GM08714 (cell line): Measurements from ENCODE around the gene ITGA3.
"Not testable (repeated sequence)": the region's sequence is repeated elsewhere in the genome, so short reads cannot be mapped to it uniquely, and the experiment has no call there.

ENCODE experiments used
- H3K4me3 ChIP-seq: fragments of 200-500 bp; sonication (Bioruptor generic); 2 replicates; pipeline ENCODE4 v1.5.1; 2014; ENCODE audit warnings: mild to moderate bottlenecking, low read length, inconsistent platforms
- ZNF274 ChIP-seq: IDR thresholded peaks from 2 replicates; pipeline ENCODE4 v1.6.1; 2012; ENCODE audit warnings: mild to moderate bottlenecking, low read depth, low read length

Gene ITGA3

DNA sequence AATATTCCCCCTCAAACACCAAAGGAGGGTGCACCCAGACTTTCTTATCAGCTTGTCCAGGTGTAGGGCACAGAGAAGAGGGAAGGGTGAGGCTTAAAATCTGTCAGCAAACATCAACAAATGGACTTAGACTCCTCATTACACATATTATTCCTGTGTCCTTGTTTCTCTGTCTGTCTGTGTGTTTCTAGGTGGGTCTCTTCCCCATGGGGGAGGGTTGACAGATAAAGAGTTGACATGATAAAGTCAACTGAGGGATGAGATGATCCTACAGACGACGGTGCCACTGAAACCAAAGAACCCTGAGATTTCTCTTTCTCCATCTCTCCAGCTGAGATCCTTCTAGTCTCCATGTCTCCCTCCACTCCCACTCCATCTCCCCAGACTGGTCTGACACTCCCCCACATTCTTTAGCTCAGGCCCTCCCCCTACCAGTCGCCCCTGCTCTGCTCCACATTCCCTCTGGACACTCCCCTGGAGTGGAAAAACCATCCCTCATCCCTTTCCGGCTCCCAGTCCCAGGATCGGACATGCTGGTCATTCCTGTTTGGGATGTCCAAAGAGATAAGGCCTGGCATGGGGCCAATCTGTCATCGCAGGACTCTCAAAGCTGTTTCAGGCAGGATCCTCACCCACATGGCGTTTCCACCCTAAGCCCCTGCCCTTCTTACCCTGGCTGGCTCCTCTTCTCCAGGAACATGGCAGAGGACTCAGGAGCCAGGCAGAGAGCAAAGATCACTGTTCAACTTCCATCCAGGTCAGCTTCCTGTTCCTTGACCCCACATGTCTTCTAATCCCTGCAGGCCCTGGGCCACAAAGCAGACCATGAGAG, 2.9 kb upstream of the ITGA3 start:
- no peak overlapping the region for H3K4me3 ChIP-seq
- TF ChIP-seq ZNF274 = no peak

DNA sequence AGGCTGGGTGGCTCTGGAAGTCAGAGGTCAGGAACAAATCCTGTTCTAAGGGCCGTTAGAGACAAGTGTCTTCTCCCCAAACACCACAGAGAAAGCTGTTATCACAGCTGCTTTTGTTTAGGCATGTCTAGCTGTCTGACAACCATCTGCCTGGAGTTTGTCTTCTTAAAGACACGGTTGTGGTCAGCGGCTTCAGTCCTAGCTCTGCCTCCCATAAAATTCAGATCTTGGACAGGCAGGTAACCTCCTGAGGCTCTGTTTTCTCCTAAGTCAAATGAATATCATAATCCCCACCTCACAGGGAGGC, 2.3 kb upstream of the ITGA3 start:
- TF ChIP-seq ZNF274 = no peak
- H3K4me3 ChIP-seq = no peak overlapping the region

DNA sequence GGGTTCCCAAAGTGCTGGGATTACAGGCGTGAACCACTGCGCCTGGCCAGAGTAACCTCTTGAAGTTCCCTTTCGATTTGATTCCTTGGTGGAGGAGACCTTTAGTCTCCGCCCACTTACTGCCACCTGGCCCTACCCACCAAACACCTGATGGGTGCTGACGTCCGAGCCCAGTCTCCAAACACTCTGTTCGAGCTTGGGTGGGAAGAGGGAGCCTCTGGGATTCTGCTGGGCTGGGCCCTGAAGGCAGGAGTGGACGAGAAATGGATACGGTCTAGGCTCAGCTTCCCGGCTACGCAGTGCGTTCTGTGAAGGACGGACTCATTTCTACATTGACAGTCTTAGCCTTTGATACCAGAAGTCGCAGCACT, 870 bp upstream of the ITGA3 start:
- H3K4me3 ChIP-seq = peak overlapping the region; percentile 73
- no peak for TF ChIP-seq ZNF274

DNA sequence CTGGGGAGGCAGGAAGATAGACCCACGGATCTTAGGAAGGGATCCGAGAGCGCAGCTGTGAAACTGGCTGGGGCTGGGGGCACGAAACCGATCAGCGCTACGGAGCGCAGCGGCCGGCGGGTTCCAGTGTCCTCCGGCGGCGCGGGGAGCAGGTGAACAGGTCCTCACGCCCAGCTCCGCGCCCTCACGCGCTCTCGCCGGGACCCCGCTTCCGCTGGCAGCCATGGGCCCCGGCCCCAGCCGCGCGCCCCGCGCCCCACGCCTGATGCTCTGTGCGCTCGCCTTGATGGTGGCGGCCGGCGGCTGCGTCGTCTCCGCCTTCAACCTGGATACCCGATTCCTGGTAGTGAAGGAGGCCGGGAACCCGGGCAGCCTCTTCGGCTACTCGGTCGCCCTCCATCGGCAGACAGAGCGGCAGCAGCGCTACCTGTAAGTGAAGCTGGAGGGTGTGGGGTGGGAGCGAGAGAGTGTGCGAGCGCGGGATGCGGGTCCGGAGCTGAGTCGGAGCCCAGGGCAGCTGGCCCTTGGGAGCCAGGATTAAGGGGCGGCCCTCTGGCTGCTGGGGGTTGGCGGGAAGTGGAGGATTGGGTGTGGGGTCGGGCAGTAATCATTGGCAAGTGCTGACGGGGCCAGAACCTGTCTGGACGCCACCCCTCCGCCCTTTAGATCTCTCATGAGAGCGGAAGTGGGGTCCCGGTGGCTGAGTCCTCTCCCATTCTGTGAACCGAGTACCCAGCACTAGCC, 479 bp downstream of the ITGA3 start:
- TF ChIP-seq ZNF274 = no peak
- peak overlapping the region; percentile 73 for H3K4me3 ChIP-seq

DNA sequence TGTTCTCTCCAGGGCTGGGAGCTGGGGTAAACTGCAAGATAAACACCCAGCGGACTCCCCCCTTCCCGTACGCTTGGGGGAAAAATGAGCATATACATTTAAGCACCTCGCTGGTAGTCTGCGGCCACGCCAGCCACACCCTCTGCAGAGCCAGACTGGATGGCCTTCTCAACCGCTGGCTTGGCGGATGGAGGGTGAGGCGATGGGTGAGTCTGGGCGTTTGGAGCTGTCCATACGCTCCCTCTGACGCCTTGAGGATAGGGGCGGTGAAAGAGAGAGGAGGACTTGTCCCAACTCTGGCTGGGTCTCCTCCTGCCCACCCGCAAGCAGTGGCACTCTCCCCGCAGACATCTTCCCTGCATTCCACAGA, 1.0 kb downstream of the ITGA3 start:
- H3K4me3 ChIP-seq = peak overlapping the region; percentile 73; the same call in 1 of the 2 replicates
- TF ChIP-seq ZNF274 = no peak

DNA sequence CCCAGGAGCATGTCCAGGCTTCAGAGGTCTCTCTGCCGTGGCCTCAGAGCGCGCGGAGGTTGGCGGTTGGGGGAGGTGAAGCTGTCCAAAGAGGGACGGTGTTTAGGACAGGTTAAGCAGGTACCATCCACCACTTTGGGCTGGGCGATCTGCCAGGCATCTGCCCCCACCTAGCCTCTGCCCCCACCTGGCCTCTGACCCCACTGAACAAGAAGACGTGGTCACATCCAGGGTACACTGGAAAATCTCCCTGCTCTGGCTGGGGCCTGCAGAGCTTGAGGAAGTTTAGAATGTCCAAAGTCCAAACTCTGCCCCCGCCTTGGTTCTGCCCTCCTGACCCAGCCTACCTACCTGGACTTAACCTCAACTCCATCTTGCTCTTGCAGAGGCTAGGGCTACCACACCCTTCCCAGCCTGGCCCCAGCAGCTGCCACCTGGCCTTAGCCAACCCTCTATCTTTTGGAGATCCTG, 1.6 kb downstream of the ITGA3 start:
- H3K4me3 ChIP-seq = no peak overlapping the region
- no peak for TF ChIP-seq ZNF274

DNA sequence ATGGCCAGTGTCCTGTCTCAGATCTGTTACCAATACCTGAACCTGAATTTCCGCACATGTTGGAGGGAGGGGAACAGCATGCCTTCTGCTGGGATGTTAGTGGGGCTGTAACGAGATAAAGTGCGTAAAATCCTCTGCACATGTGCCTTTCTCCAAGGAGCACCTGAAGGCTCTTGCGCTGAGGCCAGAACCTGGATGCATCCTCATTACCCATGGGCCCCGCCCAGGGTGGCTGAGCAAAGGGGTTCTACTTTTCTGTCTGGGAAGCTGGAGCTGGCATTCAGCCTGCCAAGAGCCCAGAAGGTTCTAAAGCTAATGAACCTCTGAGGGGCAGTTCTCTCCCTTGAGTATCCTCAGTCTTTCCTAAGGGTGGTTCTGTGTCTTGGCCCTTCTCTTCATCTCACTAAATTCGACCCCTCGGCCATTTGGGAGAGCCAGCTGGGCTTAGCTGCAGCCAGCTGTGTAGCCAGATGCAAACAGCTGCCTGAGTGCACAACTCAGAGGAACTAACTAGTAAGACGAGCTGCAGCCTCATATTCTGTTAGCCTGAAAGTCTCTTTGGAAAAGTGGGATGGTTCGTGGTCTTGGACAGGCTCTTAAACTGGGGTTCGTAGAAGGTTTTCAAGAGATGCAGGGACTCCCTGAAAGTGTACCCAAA, 2.5 kb downstream of the ITGA3 start:
- TF ChIP-seq ZNF274 = no peak
- no peak overlapping the region for H3K4me3 ChIP-seq

DNA sequence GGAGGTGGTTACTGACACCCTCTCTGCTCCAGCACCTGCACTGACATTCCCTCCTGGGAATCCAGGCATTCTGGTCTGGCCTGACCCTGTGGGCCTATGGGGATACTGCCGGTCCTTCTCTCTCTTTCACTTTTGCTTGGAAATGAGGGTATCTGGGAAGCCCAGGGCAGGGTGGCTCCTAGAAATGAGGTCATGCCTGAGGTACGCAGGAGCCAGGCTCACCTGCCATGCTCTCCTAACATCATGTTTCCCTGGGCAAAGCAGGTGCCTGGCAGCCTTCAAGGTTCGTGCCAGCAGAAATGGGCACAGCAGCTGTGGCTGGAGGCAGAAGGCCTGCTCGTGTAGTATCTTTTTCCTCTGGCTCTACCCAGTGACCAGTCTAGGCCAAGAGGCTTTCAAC, 3.3 kb downstream of the ITGA3 start:
- no peak for TF ChIP-seq ZNF274
- no peak overlapping the region for H3K4me3 ChIP-seq

DNA sequence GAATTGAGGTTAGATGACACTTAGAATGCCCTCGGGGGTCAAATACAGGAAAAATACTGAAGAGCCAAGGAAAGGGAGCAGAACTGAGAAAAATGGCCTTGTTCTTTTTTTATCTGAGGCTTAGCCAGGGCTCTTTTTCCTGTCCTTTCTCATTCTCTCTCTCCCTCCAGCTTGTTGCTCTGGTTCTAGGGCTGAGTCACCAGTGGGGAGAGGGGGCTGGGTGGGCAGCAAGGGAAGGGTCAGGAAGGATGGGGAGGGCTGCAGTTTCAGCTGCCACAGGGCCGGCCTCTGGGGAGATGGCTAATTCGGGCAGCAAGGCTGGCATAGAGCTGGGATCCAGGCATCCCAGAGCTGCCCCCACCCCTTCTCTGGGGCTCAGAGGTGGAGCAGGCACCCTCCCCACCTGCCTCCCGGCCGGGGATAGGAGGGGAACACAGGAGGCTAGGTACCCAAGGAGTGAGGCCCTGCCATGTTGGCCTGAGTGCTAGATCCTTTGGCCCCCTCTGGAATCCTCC, 3.9 kb downstream of the ITGA3 start:
- TF ChIP-seq ZNF274 = no peak
- no peak overlapping the region for H3K4me3 ChIP-seq

DNA sequence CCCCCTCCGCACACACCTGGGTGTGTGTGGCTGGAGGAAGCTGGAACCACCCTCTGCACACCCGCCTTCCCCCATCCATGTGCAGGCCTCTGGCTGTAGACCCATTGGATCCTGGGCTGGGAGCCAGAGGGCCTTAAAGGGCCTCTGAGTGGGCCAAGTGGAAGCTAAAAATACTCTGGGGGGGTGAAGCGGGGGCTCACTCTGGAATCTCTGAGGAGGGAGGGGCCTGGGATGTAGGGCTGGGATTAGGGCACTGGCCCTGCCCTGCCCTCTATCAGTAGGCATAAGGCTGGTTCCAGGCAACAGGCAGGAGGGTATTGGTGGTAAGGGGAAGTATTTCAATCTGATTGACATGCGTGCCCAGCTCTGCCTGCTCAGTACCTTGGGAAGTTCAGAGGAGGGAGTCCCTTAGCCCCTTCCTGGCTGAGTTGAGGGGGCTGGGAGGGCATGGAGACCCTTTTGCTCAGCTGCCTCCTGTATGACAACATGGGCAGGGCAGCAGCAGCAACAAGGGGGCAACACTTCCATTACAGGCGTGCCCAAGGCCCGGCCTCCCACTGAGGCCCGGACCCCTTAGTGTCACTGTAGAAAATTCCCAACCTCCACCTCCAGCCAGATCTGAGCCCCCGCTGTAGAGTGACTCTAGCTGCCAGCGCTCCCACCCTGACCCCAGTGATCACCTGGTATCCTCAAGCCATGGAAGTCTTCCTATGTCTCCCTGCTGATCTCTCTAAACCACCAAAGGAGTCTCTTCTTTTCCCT, 5.2 kb downstream of the ITGA3 start:
- H3K4me3 ChIP-seq = no peak overlapping the region
- no peak for TF ChIP-seq ZNF274

DNA sequence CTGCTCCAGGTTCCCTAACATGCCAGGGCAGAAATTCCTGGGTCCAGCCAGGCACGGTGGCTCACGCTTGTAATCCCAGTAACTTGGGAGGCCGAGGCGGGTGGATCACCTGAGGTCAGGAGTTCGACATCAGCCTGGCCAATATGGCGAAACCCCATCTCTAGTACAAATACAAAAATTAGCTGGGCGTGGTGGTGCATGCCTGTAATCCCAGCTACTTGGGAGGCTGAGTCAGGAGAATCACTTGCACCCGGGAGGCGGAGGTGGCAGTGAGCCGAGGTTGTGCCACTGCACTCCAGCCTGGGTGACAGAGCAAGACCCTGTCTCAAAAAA, 5.8 kb downstream of the ITGA3 start:
- H3K4me3 ChIP-seq = not testable (repeated sequence)

DNA sequence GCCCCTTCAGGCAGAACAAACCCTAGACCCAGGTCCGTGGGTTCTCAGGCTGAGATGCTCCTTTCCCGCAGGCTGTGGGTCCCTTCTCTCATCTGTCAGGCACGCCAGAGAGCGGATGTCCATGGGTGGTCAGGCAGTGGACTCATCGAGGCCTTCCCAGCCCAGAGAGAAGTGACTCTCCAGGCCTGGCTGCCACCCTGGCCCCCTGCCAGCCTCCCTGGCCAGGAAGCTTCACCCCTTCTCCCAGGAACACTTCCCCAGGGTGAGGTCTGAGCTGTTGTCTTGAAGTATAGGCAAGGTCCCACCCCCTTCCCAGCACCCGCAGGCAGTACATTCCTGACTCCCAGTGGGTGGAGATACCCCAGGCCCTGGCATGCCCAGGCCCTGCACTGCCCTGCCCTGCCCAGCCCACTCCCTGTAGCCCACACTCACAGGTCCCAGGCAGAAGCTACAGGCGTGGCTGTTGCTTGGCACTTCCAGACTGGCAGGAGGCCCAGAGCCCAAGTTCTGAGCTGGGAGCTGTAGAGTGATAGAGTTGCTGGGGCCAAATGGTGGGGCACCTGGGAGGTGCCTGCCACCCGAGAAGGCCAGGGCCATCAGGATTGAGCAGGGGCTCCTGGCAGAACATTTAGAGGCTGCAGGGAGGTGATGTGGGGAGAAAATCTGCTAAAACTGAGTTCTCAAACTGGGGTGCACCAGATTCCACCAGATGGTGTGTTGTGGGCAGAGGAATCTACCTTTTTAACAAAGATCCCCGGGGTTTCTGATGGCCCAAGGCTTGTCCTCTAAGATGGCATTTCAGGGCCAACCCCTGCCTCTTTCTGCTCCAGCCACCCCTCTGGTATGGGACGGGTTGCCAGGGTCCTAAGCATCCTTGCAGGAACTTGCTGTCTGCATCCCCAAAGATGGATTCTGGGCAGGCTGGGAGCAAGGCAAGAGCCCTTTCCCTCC, 6.7 kb downstream of the ITGA3 start:
- no peak for TF ChIP-seq ZNF274
- no peak overlapping the region for H3K4me3 ChIP-seq

DNA sequence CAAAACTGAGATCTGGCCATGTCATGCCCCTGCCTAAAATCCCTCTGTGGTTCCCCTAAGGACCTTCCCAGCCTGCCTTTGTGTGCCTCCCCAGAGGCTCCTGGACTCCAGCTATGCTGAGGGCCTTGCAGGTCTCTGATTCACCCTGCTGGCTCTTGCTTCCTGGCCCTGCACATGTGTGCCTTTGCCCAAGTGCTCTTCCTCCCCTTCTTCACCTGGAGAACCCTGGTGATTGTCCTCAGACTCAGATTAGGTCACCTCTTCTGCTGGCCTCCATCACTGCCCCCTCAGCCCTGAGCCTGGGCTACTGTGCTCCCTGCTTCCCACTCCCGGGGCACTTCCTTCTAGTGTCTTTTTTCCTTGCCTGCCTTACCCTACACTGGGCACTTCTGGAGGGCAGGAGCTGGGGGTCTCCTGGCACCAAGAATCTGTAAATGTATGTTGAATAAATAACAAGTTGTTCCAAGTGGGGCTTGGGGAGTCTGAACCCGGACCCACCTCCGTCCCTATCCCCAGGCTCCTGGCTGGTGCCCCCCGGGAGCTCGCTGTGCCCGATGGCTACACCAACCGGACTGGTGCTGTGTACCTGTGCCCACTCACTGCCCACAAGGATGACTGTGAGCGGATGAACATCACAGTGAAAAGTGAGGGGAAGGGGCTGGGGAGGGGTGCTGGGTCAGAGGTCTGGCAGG, 7.8 kb downstream of the ITGA3 start:
- H3K4me3 ChIP-seq = no peak overlapping the region
- no peak for TF ChIP-seq ZNF274
